DOHH2 (cell line): ENCODE results near the gene HEXIM2.

ENCODE experiments used
- H3F3A ChIP-seq: fragments of 200-600 bp; sonication (generic), shearing (Covaris generic); 2 replicates; pipeline ENCODE4 v1.6.0; 2016; ENCODE audit warnings: antibody characterized with exemption, mild to moderate bottlenecking; ENCODE audit not compliant: control insufficient read depth, insufficient read depth
- H3K27ac ChIP-seq: fragments of 200-600 bp; sonication (generic); 2 replicates; pipeline ENCODE4 v1.5.1; 2014; ENCODE audit warnings: low read depth, mild to moderate bottlenecking, low read length, moderate library complexity
- H3K27me3 ChIP-seq: fragments of 200-600 bp; sonication (generic); 2 replicates; pipeline ENCODE4 v1.6.1; 2014; ENCODE audit warnings: mild to moderate bottlenecking, low read length, mixed read lengths; ENCODE audit not compliant: control insufficient read depth
- H3K36me3 ChIP-seq: fragments of 200-600 bp; sonication (generic); 2 replicates; pipeline ENCODE4 v1.6.1; 2014; ENCODE audit warnings: mild to moderate bottlenecking, low read length, moderate library complexity, mixed read lengths; ENCODE audit not compliant: control insufficient read depth
- H3K4me1 ChIP-seq: fragments of 200-600 bp; sonication (generic); 2 replicates; pipeline ENCODE4 v1.6.1; 2014; ENCODE audit warnings: mild to moderate bottlenecking, low read length, mixed read lengths; ENCODE audit not compliant: control insufficient read depth
- H3K4me2 ChIP-seq: fragments of 200-600 bp; sonication (generic); 2 replicates; pipeline ENCODE4 v1.6.0; 2014; ENCODE audit warnings: mild to moderate bottlenecking, low read length, moderate library complexity
- H3K4me3 ChIP-seq: fragments of 200-600 bp; sonication (generic); 2 replicates; pipeline ENCODE4 v1.5.1; 2014; ENCODE audit warnings: mild to moderate bottlenecking, low read length, mixed read lengths
- H3K79me2 ChIP-seq: fragments of 200-600 bp; sonication (generic); 2 replicates; pipeline ENCODE4 v1.6.1; 2014; ENCODE audit warnings: mild to moderate bottlenecking, low read length, mixed read lengths; ENCODE audit not compliant: control insufficient read depth
- H3K9me2 ChIP-seq: fragments of 200-600 bp; sonication (generic); replicated peaks from 2 replicates; pipeline ENCODE4 v1.6.1; 2014; ENCODE audit warnings: mild to moderate bottlenecking, low read length, mixed read lengths; ENCODE audit not compliant: control insufficient read depth
- H3K9me3 ChIP-seq: fragments of 200-600 bp; sonication (generic); 2 replicates; pipeline ENCODE4 v1.6.1; 2014; ENCODE audit warnings: antibody characterized with exemption, low read length, mixed read lengths; ENCODE audit not compliant: control insufficient read depth, insufficient read depth
- H4K20me1 ChIP-seq: fragments of 200-600 bp; sonication (generic); 2 replicates; pipeline ENCODE4 v1.6.0; 2014; ENCODE audit warnings: low read depth, mild to moderate bottlenecking, antibody characterized with exemption, low read length, moderate library complexity; ENCODE audit not compliant: control insufficient read depth, insufficient read depth
- CTCF ChIP-seq: fragments of 200-600 bp; sonication (generic); IDR thresholded peaks from one replicate; pipeline ENCODE4 v1.5.1; 2014; ENCODE audit warnings: antibody characterized with exemption, mild to moderate bottlenecking, low read depth, low read length; ENCODE audit not compliant: poor library complexity, severe bottlenecking
- EZH2phosphoT487 ChIP-seq: fragments of 200-600 bp; sonication (generic); IDR thresholded peaks from 2 replicates; pipeline ENCODE4 v1.6.1; 2017; ENCODE audit warnings: borderline replicate concordance, mild to moderate bottlenecking, antibody characterized with exemption, low read length, moderate library complexity, mixed read lengths

Gene HEXIM2

GRCh38 chr17:45150911-45151809 is 10.5 kb upstream of the HEXIM2 start:
- Histone ChIP-seq H3K79me2 (peaks cover 19% of the 10 kb centered on the region), H3K27ac (no peak overlapping the region)

GRCh38 chr17:45155029-45155428 is 6.6 kb upstream of the HEXIM2 start:
- H3K4me2 ChIP-seq, result no peak overlapping the region
- no peaks in the 10 kb centered on the region for H3K27me3 ChIP-seq
- peaks cover 21% of the 10 kb centered on the region for H3F3A ChIP-seq
- peaks cover 22% of the 10 kb centered on the region for H3K4me1 ChIP-seq
- no peak overlapping the region for H3K27ac ChIP-seq
- H3K9me3 ChIP-seq, result no peaks in the 10 kb centered on the region
- H3K79me2 ChIP-seq, result peaks cover 25% of the 10 kb centered on the region
- H3K36me3 ChIP-seq, result peaks cover 13% of the 10 kb centered on the region
- no peak for TF ChIP-seq EZH2phosphoT487
- TF ChIP-seq CTCF, result no peak
- H4K20me1 ChIP-seq, result peaks cover 4% of the 10 kb centered on the region; the same call in 1 of the 2 replicates
- H3K4me3 ChIP-seq, result no peak overlapping the region
- H3K9me2 ChIP-seq, result no peaks in the 10 kb centered on the region

More at GRCh38 chr17:45150911-45151809, 10.5 kb upstream of the HEXIM2 start:
- Histone ChIP-seq H3K36me3 (peaks cover 7% of the 10 kb centered on the region; the same call in 1 of the 2 replicates), H3K4me3 (peak overlapping the region; percentile 29), H3K4me2 (peak overlapping the region; percentile 78), H4K20me1 (peaks cover 11% of the 10 kb centered on the region), H3F3A (peaks cover 18% of the 10 kb centered on the region), H3K27me3 (peaks cover 8% of the 10 kb centered on the region; the same call in 1 of the 2 replicates), H3K4me1 (peaks cover 40% of the 10 kb centered on the region), H3K9me3 (no peaks in the 10 kb centered on the region), H3K9me2 (no peaks in the 10 kb centered on the region)
- TF ChIP-seq EZH2phosphoT487 (no peak), CTCF (no peak)

GRCh38 chr17:45155483-45155882 is 6.2 kb upstream of the HEXIM2 start:
- H3K4me3 ChIP-seq, result no peak overlapping the region
- H4K20me1 ChIP-seq, result peaks cover 2% of the 10 kb centered on the region; the same call in 1 of the 2 replicates
- H3K4me1 ChIP-seq, result peaks cover 21% of the 10 kb centered on the region
- TF ChIP-seq EZH2phosphoT487, result no peak
- TF ChIP-seq CTCF, result no peak
- H3K9me2 ChIP-seq, result no peaks in the 10 kb centered on the region
- H3K36me3 ChIP-seq, result peaks cover 11% of the 10 kb centered on the region
- peaks cover 27% of the 10 kb centered on the region for H3K79me2 ChIP-seq
- no peaks in the 10 kb centered on the region for H3K27me3 ChIP-seq
- H3K9me3 ChIP-seq, result no peaks in the 10 kb centered on the region
- H3F3A ChIP-seq, result peaks cover 17% of the 10 kb centered on the region
- H3K27ac ChIP-seq, result no peak overlapping the region
- no peak overlapping the region for H3K4me2 ChIP-seq
